Cardiac muscle cell (in vitro differentiated cells and primary cell): ENCODE data around the gene WDR38. TPM values are rescaled to one million over a fixed set of nuclear protein-coding genes. Genes with fewer than 3 reads are reported as not detected.

ENCODE experiments used
- DNase-seq, 2 donors: peaks; one replicate each; pipeline versions ENCODE4 v3.0.0 to v3.0.0-alpha.2; 2010 to 2017; ENCODE audit warnings: low read depth in 1 of 2, low spot score in 1 of 2
- H3K27ac ChIP-seq: fragments of 200-600 bp; sonication (generic); 2 replicates; pipeline ENCODE4 v1.5.1; 2016
- H3K27me3 ChIP-seq: fragments of 200-600 bp; sonication (generic); 2 replicates; pipeline ENCODE4 v1.6.0; 2016; ENCODE audit warnings: control low read depth
- H3K36me3 ChIP-seq: fragments of 200-600 bp; sonication (generic); 2 replicates; pipeline ENCODE4 v1.5.1; 2016; ENCODE audit warnings: control low read depth
- H3K4me1 ChIP-seq: fragments of 200-600 bp; sonication (generic); 2 replicates; pipeline ENCODE4 v1.8.1; 2017; ENCODE audit warnings: low read depth, mild to moderate bottlenecking, mixed run types
- H3K4me3 ChIP-seq: fragments of 200-600 bp; sonication (generic); 2 replicates; pipeline ENCODE4 v1.5.1; 2016; ENCODE audit warnings: mild to moderate bottlenecking
- H3K9me3 ChIP-seq: fragments of 200-600 bp; sonication (generic); 2 replicates; pipeline ENCODE4 v1.5.1; 2017; ENCODE audit warnings: low read depth, mild to moderate bottlenecking, control low read depth
- polyA plus RNA-seq: library from polyadenylated mRNA; unstranded; fragments of >200 nt; fragmentation: Nextera tagmentation; extraction: Ambion mirVana; gene quantifications from 2 replicates; pipeline ENCODE4 v1.2.1, GENCODE V29; 2016
- total RNA-seq: library from RNA; depleted of rRNA; stranded (reverse); fragments of >200 nt; gene quantifications from 2 replicates; pipeline ENCODE4 v1.2.3, GENCODE V29; 2016
- TF ChIP-seq, protein P1 (sequence below): IDR thresholded peaks from 2 replicates; pipeline ENCODE4 v1.5.1; 2012; ENCODE audit warnings: low read depth, mild to moderate bottlenecking, low read length

The WDR38 gene
- total and polyA plus RNA-seq, 2 experiments from 2014 or later, result not detected

- Histone ChIP-seq H3K27me3 (no peaks in the 10 kb centered on the region), H3K27ac (peak overlapping the region; percentile 98), H3K36me3 (no peaks in the 10 kb centered on the region), H3K4me1 (peaks cover 24% of the 10 kb centered on the region), H3K4me3 (peak overlapping the region; percentile 98), H3K9me3 (no peaks in the 10 kb centered on the region)
- DNase-seq, result peak; percentile 87 to 90
- TF ChIP-seq, protein P1, sequence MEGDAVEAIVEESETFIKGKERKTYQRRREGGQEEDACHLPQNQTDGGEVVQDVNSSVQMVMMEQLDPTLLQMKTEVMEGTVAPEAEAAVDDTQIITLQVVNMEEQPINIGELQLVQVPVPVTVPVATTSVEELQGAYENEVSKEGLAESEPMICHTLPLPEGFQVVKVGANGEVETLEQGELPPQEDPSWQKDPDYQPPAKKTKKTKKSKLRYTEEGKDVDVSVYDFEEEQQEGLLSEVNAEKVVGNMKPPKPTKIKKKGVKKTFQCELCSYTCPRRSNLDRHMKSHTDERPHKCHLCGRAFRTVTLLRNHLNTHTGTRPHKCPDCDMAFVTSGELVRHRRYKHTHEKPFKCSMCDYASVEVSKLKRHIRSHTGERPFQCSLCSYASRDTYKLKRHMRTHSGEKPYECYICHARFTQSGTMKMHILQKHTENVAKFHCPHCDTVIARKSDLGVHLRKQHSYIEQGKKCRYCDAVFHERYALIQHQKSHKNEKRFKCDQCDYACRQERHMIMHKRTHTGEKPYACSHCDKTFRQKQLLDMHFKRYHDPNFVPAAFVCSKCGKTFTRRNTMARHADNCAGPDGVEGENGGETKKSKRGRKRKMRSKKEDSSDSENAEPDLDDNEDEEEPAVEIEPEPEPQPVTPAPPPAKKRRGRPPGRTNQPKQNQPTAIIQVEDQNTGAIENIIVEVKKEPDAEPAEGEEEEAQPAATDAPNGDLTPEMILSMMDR, result peak; percentile 18
These were observed 15.5 kb downstream of the WDR38 start for GRCh38 chr9:124868511-124869465.

GRCh38 chr9:124869466-124869985 lies 16.3 kb downstream of the WDR38 start:
- H3K27ac ChIP-seq, result peak overlapping the region; percentile 98
- peak overlapping the region; percentile 98 for H3K4me3 ChIP-seq
- TF ChIP-seq, protein P1, result no peak
- no peaks in the 10 kb centered on the region for H3K36me3 ChIP-seq
- peak in 1 of 2 donors; percentile 45 for DNase-seq
- no peaks in the 10 kb centered on the region for H3K9me3 ChIP-seq
- H3K27me3 ChIP-seq, result no peaks in the 10 kb centered on the region
- peaks cover 24% of the 10 kb centered on the region for H3K4me1 ChIP-seq

DNA sequence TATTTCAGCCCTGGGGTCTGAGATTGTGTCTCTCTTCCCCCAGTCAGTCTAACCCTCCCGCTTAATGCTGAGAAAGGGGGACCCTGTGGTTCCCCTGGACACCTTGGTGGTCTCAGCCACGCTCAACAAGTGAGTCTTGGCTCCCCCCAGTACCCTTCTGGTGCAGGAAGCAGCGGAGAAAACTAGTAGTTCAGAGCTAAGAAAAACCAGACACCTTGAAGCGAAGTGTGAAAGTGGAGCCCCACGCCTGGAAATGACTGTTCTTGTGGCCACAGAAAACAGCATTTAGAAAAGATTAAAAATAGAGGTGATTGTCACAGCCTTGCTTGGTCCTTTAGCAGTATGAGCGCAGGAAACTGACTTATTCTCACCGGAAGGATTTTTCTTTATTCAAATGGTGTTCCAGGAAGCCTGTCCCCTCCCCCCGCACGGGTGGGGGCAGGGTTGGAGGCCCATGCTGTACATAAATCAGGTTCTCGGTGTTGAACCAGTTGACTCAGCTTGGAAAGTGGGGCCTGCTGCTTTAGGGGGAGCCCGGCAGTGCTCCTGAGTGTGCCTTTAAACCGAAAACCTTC lies 16.8 kb downstream of the WDR38 start:
- H3K4me1 ChIP-seq, result peaks cover 24% of the 10 kb centered on the region
- H3K4me3 ChIP-seq, result peak overlapping the region; percentile 98
- H3K27me3 ChIP-seq, result no peaks in the 10 kb centered on the region
- DNase-seq, result peak; percentile 22 to 49
- TF ChIP-seq, protein P1, result no peak
- H3K9me3 ChIP-seq, result no peaks in the 10 kb centered on the region
- peaks cover 4% of the 10 kb centered on the region for H3K36me3 ChIP-seq
- peak overlapping the region; percentile 98 for H3K27ac ChIP-seq

GRCh38 chr9:124870723-124871122 lies 17.5 kb downstream of the WDR38 start:
- Histone ChIP-seq H3K27me3 (no peaks in the 10 kb centered on the region), H3K36me3 (peaks cover 9% of the 10 kb centered on the region), H3K4me3 (peak overlapping the region; percentile 98), H3K9me3 (no peaks in the 10 kb centered on the region), H3K27ac (peak overlapping the region; percentile 98), H3K4me1 (peaks cover 24% of the 10 kb centered on the region)
- TF ChIP-seq, protein P1, result no peak
- DNase-seq, result peak in 1 of 2 donors; percentile 25

DNA sequence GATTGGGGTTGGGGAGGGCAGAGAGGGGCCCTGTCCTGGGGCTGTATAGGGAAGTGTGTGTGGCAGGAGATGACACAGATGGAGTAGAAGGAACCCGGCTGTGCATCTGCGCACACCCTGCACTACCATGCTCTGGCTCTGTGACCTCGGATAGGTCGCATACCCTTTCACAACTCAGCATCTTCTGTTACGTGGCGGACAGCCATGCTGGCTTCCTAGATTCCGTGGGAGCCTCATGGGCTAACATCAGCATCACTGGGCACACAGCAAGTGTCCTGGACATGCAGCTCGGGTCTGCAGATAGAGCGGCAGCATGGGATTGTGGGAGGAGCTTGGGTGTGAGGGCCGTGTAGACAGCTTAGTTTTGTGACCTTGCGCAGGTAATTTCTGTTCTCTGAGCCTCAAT lies 17.9 kb downstream of the WDR38 start:
- Histone ChIP-seq H3K4me1 (peaks cover 24% of the 10 kb centered on the region), H3K4me3 (peak overlapping the region; percentile 98), H3K9me3 (no peaks in the 10 kb centered on the region), H3K36me3 (peaks cover 11% of the 10 kb centered on the region), H3K27ac (peak overlapping the region; percentile 98), H3K27me3 (no peaks in the 10 kb centered on the region)
- DNase-seq, result no peak
- TF ChIP-seq, protein P1, result no peak
